ENCODE results near the gene CSNK1D.

The CSNK1D gene

GRCh38 chr17:82316651-82317393, 43.3 kb upstream of the CSNK1D start:
- TF ChIP-seq POLR2AphosphoS5 (IDR thresholded peaks at IDR 0.05; ENCODE audit: low read depth, low read length) (no peak), FOXP2 (optimal IDR thresholded peaks at IDR 0.05; ENCODE audit: borderline replicate concordance, extremely low read depth, extremely low read length, insufficient read depth) (no peak), SIN3A (IDR thresholded peaks at IDR 0.05; ENCODE audit: borderline replicate concordance, insufficient read depth, low read length) (no peak), TAF1 (IDR thresholded peaks at IDR 0.05; ENCODE audit: borderline replicate concordance, insufficient read depth, low read length) (no peak)

GRCh38 chr17:82315703-82316358, 42.3 kb upstream of the CSNK1D start:
- TF ChIP-seq FOXP2 (optimal IDR thresholded peaks at IDR 0.05; ENCODE audit: borderline replicate concordance, extremely low read depth, extremely low read length, insufficient read depth): no peak
- no peak for TF ChIP-seq SIN3A (IDR thresholded peaks at IDR 0.05; ENCODE audit: borderline replicate concordance, insufficient read depth, low read length)
- no peak for TF ChIP-seq TAF1 (IDR thresholded peaks at IDR 0.05; ENCODE audit: borderline replicate concordance, insufficient read depth, low read length)
- no peak for TF ChIP-seq REST (IDR thresholded peaks at IDR 0.05; ENCODE audit: insufficient read depth in 1 of 2, low read depth in 2 of 2, low read length in 2 of 2)
- no peak for TF ChIP-seq POLR2AphosphoS5 (IDR thresholded peaks at IDR 0.05; ENCODE audit: low read depth, low read length)

- TF ChIP-seq TAF1 (IDR thresholded peaks at IDR 0.05; ENCODE audit: borderline replicate concordance, insufficient read depth, low read length) (no peak), FOXP2 (optimal IDR thresholded peaks at IDR 0.05; ENCODE audit: borderline replicate concordance, extremely low read depth, extremely low read length, insufficient read depth) (no peak), SIN3A (IDR thresholded peaks at IDR 0.05; ENCODE audit: borderline replicate concordance, insufficient read depth, low read length) (no peak), REST (IDR thresholded peaks at IDR 0.05; ENCODE audit: insufficient read depth in 1 of 2, low read depth in 2 of 2, low read length in 2 of 2) (no peak), POLR2AphosphoS5 (IDR thresholded peaks at IDR 0.05; ENCODE audit: low read depth, low read length) (no peak)
Measured at GRCh38 chr17:82314727-82315605, 41.5 kb upstream of the CSNK1D start.

GRCh38 chr17:82314012-82314726, 40.7 kb upstream of the CSNK1D start:
- TF ChIP-seq SIN3A (IDR thresholded peaks at IDR 0.05; ENCODE audit: borderline replicate concordance, insufficient read depth, low read length): no peak
- no peak for TF ChIP-seq REST (IDR thresholded peaks at IDR 0.05; ENCODE audit: insufficient read depth in 1 of 2, low read depth in 2 of 2, low read length in 2 of 2)
- no peak for TF ChIP-seq POLR2AphosphoS5 (IDR thresholded peaks at IDR 0.05; ENCODE audit: low read depth, low read length)
- no peak for TF ChIP-seq TAF1 (IDR thresholded peaks at IDR 0.05; ENCODE audit: borderline replicate concordance, insufficient read depth, low read length)
- TF ChIP-seq FOXP2 (optimal IDR thresholded peaks at IDR 0.05; ENCODE audit: borderline replicate concordance, extremely low read depth, extremely low read length, insufficient read depth): no peak

Measured in PFSK-1 (cell line).